Activated CD8-positive, alpha-beta memory T cell treated with anti-CD3 and anti-CD28 coated beads, Interleukin-2, amount 50 U/mL, for 1 hour (primary cell): ENCODE measurements around the gene HINT2.

Experiments
- DNase-seq: peaks from one replicate; pipeline ENCODE4 v3.0.0-alpha.2; 2020; ENCODE audit errors: extremely low read depth

Gene HINT2

DNA sequence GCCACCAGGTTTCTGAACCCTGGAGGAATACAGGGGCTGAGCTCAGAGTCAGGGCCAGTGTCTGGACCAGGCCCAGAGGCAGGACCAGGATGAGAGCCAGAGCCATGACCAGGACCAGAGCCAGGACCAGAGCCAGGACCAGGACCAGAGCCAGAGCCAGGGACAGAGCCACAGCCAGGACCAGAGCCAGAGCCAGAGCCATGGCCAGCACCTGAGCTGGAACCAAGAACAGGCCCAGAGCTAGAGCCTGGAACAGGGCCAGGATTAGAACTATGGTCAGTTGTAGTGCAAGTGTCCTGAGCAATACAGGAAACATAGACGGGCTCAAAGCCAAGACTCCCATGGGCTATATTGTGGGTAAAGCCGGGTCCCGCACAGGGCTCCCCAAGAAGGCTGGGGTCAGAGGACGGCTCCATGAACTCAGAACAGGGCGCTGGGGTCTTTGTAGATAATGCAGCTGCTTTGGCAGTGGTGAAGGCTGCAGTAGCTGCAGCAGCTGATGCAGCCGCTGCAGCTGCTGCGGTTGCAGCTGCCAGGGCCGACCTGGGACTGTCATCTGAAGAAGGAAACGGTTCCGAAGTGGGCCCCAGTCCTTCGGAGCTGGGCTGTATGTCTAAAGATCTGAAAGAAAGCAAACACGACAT is 3.3 kb downstream of the HINT2 start:
- no peak for DNase-seq

DNA sequence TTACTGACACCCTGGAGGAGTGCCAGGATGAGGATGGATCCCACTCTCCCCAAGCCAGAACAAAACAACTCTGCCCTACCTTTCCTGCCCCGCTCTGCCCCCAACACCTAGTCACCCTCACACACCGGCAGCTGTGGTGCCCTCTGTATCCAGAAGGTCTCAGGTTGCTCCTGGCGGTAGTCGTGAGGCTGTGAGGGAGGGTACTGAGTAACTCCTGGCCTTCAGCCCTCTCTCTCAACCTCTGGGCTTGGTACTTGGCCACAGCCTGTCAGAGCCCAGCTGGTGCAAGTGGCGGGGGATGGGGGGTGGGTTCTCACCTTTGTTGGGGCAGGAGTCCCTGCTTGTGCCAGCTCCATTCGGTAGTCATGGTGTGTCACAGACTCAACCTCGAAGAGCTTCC is 4.7 kb downstream of the HINT2 start:
- no peak for DNase-seq

GRCh38 chr9:35808433-35808832 is 6.4 kb downstream of the HINT2 start:
- no peak for DNase-seq

- no peak for DNase-seq
These were observed 8.7 kb downstream of the HINT2 start for GRCh38 chr9:35806101-35806500.

GRCh38 chr9:35801328-35802128 is 13.3 kb downstream of the HINT2 start:
- no peak for DNase-seq

GRCh38 chr9:35800530-35800929 is 14.3 kb downstream of the HINT2 start:
- DNase-seq: no peak

GRCh38 chr9:35798658-35799374 is 16.0 kb downstream of the HINT2 start:
- DNase-seq: no peak

GRCh38 chr9:35797311-35798109 is 17.3 kb downstream of the HINT2 start:
- DNase-seq: no peak

GRCh38 chr9:35795695-35796094 is 19.1 kb downstream of the HINT2 start:
- no peak for DNase-seq

DNA sequence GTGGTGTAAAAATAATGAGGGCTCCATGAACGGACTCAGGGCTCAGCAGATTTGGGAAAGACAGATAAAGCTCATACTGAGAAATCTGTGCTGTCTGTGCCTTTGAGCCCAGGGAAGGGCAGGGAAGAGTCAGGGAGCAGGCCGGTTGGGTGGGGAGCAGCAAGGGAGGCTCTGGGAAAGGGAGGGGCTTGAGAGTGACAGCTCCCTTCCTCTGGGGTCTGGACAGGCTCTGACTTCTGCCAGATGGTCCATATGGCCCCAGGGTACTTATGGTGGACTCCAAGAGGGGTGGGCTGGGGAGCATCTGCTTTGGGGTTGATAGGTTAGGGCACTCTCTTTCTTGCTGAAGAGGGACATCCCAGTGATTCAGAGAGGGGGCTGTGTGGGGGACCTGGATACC is 21.4 kb downstream of the HINT2 start:
- DNase-seq: no peak

DNA sequence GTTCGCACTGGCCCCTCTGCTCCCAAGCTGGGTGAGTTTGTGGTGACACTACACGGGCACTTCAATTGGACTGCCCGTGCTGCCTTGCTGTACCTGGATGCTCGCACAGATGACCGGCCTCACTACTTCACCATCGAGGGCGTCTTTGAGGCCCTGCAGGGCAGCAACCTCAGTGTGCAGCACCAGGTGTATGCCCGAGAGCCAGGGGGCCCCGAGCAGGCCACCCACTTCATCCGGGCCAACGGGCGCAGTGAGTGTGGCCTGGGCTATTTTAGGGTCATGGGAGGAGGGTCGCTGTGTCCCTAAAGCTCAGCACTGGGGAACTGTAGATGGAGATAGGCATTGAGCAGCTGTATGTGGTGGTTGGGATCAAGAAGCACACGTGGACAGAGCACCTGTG is 22.0 kb downstream of the HINT2 start:
- no peak for DNase-seq

- no peak for DNase-seq
These were observed 22.6 kb downstream of the HINT2 start for GRCh38 chr9:35792024-35792813.

DNA sequence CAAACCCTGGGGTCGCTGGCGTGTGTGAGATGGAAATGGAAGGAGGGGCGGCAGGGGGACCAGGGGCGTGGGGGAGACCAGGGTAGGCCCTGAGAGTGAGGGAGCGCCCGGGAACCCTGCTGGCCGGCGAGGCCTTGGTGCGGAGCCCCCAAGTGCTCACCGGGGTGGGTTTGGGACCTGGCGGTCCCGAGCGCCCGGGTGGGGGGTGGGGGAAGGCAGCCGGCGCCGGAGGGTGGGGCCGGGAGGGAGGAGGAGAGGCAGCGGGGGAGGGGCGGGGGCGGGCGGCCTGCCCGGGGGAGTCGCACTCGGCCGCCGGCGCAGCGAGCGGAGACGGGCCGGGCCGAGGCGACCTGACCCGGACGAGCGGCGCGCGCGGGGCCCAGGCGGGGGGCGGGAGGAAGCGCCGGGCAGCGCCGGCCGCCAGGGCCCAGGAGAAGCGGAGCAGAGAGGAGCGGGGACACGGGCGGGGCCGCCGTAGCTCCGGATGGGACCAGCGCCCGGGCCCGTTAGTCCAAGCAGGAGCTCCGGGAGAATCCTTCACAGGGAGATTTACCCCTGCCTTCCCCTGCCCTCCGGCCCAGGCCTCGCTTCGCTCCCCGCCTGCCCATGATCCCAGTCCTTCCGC is 23.4 kb downstream of the HINT2 start, which contains the start of gene NPR2:
NPR2 (plus strand) TSS at position 295 of the 625 bp plus-strand sequence. CDS start 818 bp downstream, outside the sequence.
- no peak for DNase-seq

- peak; percentile 37 for DNase-seq
These were observed 24.2 kb downstream of the HINT2 start for GRCh38 chr9:35790385-35791296.

DNA sequence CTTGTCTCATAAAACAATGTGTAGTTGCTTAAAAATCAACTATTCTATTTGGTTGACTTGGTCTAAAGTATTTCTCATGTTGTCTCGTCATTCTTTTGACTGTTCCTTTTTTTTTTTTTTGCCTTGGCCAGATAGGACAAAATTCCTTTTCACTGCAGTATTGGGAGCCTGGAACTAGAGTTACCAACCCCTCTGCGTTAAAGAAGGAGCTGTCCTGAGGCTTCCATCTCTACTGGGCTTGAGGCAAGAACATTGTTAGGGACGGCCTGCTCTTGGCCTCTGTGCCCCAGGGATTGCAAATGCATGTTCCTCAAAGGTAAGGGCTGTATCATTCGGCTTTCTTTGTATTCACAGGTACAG is 24.8 kb downstream of the HINT2 start:
- no peak for DNase-seq

DNA sequence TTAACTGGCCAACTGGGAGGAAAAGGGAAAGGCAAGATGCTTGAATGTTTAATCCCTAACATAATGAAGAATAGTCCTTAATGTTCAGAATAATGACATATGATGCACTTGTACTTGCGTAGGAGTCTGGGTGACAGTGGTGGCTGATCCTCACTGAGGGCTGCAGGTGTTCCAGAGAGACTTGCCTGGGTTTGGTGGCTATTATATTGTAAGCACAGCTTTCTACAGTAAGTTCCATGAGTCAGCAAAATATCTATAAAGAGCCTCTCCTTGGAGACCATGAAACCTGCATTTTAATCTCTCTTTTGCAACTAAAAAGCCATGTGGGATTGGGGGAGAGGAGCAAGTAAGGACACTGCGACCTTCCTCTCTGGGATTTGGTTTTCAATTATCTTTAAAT is 25.3 kb downstream of the HINT2 start:
- no peak for DNase-seq

GRCh38 chr9:35783418-35783817 is 31.4 kb downstream of the HINT2 start:
- DNase-seq: no peak

DNA sequence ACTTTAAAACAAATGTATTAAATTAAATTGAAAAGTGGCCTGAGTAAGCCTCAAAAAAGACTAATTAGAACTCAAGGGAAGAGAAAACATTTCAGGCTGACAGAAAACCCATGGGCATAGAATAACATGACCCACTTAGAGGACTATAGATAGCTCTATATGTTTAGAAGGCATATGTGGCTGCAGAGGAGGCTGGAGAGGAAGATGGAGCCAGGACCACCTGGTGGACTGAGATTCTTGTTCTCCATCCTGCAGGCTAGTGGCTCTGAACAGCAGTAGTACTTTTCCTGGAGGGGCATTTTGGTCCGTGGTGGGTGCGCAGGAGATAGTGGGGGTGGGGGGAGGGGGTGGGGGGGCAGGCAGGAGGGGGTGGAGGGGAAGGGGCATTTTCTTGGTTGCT is 33.8 kb downstream of the HINT2 start:
- DNase-seq: no peak

DNA sequence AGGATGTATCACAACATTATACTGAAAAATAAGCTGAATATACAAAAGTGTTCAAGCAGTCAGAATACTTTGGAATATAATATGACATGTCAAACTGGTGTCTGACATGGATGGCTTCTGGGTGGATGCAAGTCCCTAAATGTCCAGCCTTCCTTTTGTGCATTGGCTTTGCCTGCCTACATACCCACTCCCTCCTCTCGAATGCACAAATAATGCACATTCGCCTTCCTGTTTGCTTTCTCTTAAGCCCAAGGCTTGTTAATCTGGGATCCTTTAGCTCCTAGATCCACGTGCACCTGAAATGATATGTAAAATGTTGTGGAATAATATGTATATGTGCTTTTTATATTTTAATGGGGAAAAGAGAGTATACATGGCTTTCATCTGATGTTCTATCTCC is 36.3 kb downstream of the HINT2 start:
- DNase-seq: no peak

DNA sequence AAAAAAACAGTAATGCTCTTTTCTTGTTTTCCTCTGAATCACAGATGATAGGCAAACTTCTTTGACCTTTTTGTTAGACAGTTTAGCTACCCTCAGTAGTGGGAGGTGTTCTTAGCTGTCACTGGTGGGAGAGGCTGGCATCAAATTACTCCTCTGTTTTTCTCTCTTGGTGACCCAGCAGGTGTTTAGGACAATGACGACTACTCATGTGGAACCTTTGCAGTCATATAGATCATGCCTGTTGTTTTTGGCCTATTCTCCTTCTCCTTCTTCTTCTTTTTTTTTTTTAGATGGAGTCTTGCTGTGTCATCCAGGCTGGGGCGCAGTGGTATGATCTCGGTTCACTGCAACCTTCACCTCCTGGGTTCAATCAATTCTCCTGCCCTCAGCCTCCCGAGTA is 38.8 kb downstream of the HINT2 start:
- DNase-seq: no peak
